ENCODE data around the gene MAP2. TPM values are rescaled to one million over a fixed set of nuclear protein-coding genes. Genes with fewer than 3 reads are reported as not detected.

MAP2 gene
- total and polyA plus RNA-seq, 2 donors (not counting 1 experiment from before 2014, with no cell fraction given) = 1.8 to 3.0 TPM

DNA sequence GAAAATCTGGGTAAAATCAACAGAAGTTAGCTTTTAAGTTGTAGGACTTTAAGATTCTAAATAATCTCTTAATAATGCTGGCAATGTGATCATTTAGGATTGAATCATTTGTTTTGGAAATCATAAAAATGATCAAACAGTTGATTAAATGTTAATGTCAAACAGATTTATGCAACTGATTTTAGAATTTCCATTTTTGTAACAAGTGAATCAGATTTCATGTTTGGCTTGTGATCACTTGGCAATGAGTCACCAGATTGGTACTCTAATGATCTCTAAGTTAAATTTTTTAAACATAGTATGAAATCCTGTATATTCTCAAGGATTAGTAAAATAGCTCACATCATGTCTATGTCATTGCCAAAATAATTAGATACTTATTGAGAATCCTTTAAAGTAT lies 297.6 kb downstream of the MAP2 start:
- H3K9me3 Mint-ChIP-seq (ENCODE audit: insufficient read depth) = no peaks in the 10 kb centered on the region
- H4K20me1 ChIP-seq (ENCODE audit: control insufficient read depth, insufficient read depth, low read length, poor library complexity, severe bottlenecking) = no peaks in the 10 kb centered on the region
- no peak overlapping the region for H3K27ac ChIP-seq (ENCODE audit: low read length in 2 of 2)
- ATAC-seq (ENCODE audit: low read depth) (no peak), DNase-seq (no peak)
- no peak overlapping the region for H3K9ac ChIP-seq (ENCODE audit: low read length)
- no peaks in the 10 kb centered on the region for H3K79me2 ChIP-seq (ENCODE audit: control insufficient read depth, insufficient read depth, low read length)
- ChIA-PET CTCF (no interaction called here), POLR2A (no interaction called here)
- TF ChIP-seq, protein P1, sequence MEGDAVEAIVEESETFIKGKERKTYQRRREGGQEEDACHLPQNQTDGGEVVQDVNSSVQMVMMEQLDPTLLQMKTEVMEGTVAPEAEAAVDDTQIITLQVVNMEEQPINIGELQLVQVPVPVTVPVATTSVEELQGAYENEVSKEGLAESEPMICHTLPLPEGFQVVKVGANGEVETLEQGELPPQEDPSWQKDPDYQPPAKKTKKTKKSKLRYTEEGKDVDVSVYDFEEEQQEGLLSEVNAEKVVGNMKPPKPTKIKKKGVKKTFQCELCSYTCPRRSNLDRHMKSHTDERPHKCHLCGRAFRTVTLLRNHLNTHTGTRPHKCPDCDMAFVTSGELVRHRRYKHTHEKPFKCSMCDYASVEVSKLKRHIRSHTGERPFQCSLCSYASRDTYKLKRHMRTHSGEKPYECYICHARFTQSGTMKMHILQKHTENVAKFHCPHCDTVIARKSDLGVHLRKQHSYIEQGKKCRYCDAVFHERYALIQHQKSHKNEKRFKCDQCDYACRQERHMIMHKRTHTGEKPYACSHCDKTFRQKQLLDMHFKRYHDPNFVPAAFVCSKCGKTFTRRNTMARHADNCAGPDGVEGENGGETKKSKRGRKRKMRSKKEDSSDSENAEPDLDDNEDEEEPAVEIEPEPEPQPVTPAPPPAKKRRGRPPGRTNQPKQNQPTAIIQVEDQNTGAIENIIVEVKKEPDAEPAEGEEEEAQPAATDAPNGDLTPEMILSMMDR (IDR thresholded peaks at IDR 0.05) = no peak
- TF ChIP-seq EZH2 (IDR thresholded peaks at IDR 0.05; ENCODE audit: borderline replicate concordance, insufficient read depth, low read depth, low read length, poor library complexity, severe bottlenecking) = no peak
- no peak overlapping the region for H2AFZ ChIP-seq (ENCODE audit: insufficient read depth, low read depth, low read length, poor library complexity, severe bottlenecking)
- H3K4me1 ChIP-seq (ENCODE audit: control insufficient read depth in 2 of 2, insufficient read depth in 2 of 2, low read length in 2 of 2) = no peaks in the 10 kb centered on the region
- intact Hi-C loops (cut with micrococcal nuclease) = no loop called here
- H3K9me3 ChIP-seq (ENCODE audit: control extremely low read depth in 1 of 3, control insufficient read depth in 2 of 3, insufficient read depth in 1 of 3, low read length in 2 of 3) = no peaks in the 10 kb centered on the region
- H3K27me3 ChIP-seq (replicated peaks in 1 of 4; ENCODE audit: control extremely low read depth in 1 of 4, control insufficient read depth in 3 of 4, insufficient read depth in 4 of 4, low read length in 3 of 4) = no peaks in the 10 kb centered on the region
- H3K4me1 Mint-ChIP-seq = no peaks in the 10 kb centered on the region
- no peak overlapping the region for H3K4me2 ChIP-seq (replicated peaks; ENCODE audit: low read depth, low read length, poor library complexity, severe bottlenecking)
- H3K36me3 ChIP-seq (replicated peaks in 1 of 2; ENCODE audit: control extremely low read depth in 1 of 2, control insufficient read depth in 1 of 2, extremely low read depth in 1 of 2, insufficient read depth in 2 of 2, low read length in 1 of 2) = no peaks in the 10 kb centered on the region
- no peak overlapping the region for H3K27ac Mint-ChIP-seq
- no peak overlapping the region for H3K4me3 Mint-ChIP-seq
- no peak overlapping the region for H3K4me3 ChIP-seq (ENCODE audit: control extremely low read depth in 1 of 5, extremely low read depth in 1 of 5, insufficient read depth in 1 of 5, low read depth in 2 of 5, low read length in 4 of 5)
- no peaks in the 10 kb centered on the region for H3K27me3 Mint-ChIP-seq

DNA sequence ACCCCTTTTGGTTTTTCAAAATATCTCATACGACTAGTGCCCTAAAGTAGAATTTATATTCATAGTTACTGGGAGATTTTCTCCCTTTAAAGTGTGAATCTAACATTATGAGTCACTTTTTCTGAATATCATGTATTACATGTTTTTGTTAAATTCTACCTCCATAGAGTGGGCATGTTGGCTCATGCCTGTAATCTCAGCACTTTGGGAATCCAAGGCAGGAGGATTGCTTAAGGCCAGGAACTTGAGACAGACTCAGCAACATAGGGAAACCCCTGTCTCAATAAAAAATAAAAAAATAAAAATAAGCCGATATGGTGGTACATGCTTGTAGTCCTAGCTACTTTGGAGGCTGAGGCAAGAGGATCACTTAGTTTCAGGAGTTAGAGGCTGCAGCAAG lies 302.5 kb downstream of the MAP2 start:
- Histone ChIP-seq H3K4me3 (ENCODE audit: control extremely low read depth in 1 of 5, extremely low read depth in 1 of 5, insufficient read depth in 1 of 5, low read depth in 2 of 5, low read length in 4 of 5) (no peak overlapping the region), H4K20me1 (ENCODE audit: control insufficient read depth, insufficient read depth, low read length, poor library complexity, severe bottlenecking) (no peaks in the 10 kb centered on the region), H3K79me2 (ENCODE audit: control insufficient read depth, insufficient read depth, low read length) (no peaks in the 10 kb centered on the region), H3K9ac (ENCODE audit: low read length) (no peak overlapping the region), H3K9me3 (ENCODE audit: control extremely low read depth in 1 of 3, control insufficient read depth in 2 of 3, insufficient read depth in 1 of 3, low read length in 2 of 3) (no peaks in the 10 kb centered on the region), H3K27ac (ENCODE audit: low read length in 2 of 2) (no peak overlapping the region), H3K4me1 (ENCODE audit: control insufficient read depth in 2 of 2, insufficient read depth in 2 of 2, low read length in 2 of 2) (no peaks in the 10 kb centered on the region), H3K4me2 (replicated peaks; ENCODE audit: low read depth, low read length, poor library complexity, severe bottlenecking) (no peak overlapping the region), H3K36me3 (replicated peaks in 1 of 2; ENCODE audit: control extremely low read depth in 1 of 2, control insufficient read depth in 1 of 2, extremely low read depth in 1 of 2, insufficient read depth in 2 of 2, low read length in 1 of 2) (no peaks in the 10 kb centered on the region), H3K27me3 (replicated peaks in 1 of 4; ENCODE audit: control extremely low read depth in 1 of 4, control insufficient read depth in 3 of 4, insufficient read depth in 4 of 4, low read length in 3 of 4) (no peaks in the 10 kb centered on the region), H2AFZ (ENCODE audit: insufficient read depth, low read depth, low read length, poor library complexity, severe bottlenecking) (no peak overlapping the region)
- Mint-ChIP-seq H3K4me1 (no peaks in the 10 kb centered on the region), H3K9me3 (ENCODE audit: insufficient read depth) (no peaks in the 10 kb centered on the region), H3K4me3 (no peak overlapping the region), H3K27me3 (no peaks in the 10 kb centered on the region), H3K27ac (no peak overlapping the region)
- ATAC-seq (ENCODE audit: low read depth) (no peak), DNase-seq (no peak)
- no CpG with 5 or more reads among the region's 2 CpGs for WGBS (ENCODE audit: insufficient coverage)
- TF ChIP-seq EZH2 (IDR thresholded peaks at IDR 0.05; ENCODE audit: borderline replicate concordance, insufficient read depth, low read depth, low read length, poor library complexity, severe bottlenecking) = no peak
- TF ChIP-seq, protein P1 (IDR thresholded peaks at IDR 0.05) = no peak
- ChIA-PET CTCF (no interaction called here), POLR2A (no interaction called here)
- intact Hi-C loops (cut with micrococcal nuclease) = no loop called here

Measured in B cell (primary cell).